ENCODE measurements around the gene RAB10. TPM values are rescaled to one million over a fixed set of nuclear protein-coding genes. Genes with fewer than 3 reads are reported as not detected.
"Not testable (repeated sequence)": the region's sequence is repeated elsewhere in the genome, so short reads cannot be mapped to it uniquely, and the experiment has no call there.

RAB10 gene
- total RNA-seq, 1 donor from 2014 or later = 61.7 TPM

GRCh38 chr2:26058390-26058789 is 24.5 kb downstream of the RAB10 start:
- no peak for DNase-seq

GRCh38 chr2:26059542-26059941 is 25.7 kb downstream of the RAB10 start:
- DNase-seq = no peak

GRCh38 chr2:26061539-26061938 is 27.7 kb downstream of the RAB10 start:
- DNase-seq = no peak

- DNase-seq = no peak
Observed at GRCh38 chr2:26064846-26065245, 31.0 kb downstream of the RAB10 start.

- no peak for DNase-seq
Observed at GRCh38 chr2:26067186-26067974, 33.5 kb downstream of the RAB10 start.

GRCh38 chr2:26067980-26068507 is 34.2 kb downstream of the RAB10 start:
- DNase-seq = no peak

- DNase-seq = peak; percentile 27
Observed at GRCh38 chr2:26068602-26069298, 34.9 kb downstream of the RAB10 start.

- no peak for DNase-seq
Observed at GRCh38 chr2:26070730-26071129, 36.8 kb downstream of the RAB10 start.

GRCh38 chr2:26072925-26073768 is 39.3 kb downstream of the RAB10 start:
- DNase-seq = no peak

- no peak for DNase-seq
Observed at GRCh38 chr2:26073830-26074229, 39.9 kb downstream of the RAB10 start.

- no peak for DNase-seq
Observed at GRCh38 chr2:26074676-26075075, 40.8 kb downstream of the RAB10 start.

GRCh38 chr2:26075173-26075572 is 41.3 kb downstream of the RAB10 start:
- DNase-seq = no peak

- DNase-seq = no peak
Observed at GRCh38 chr2:26076001-26076587, 42.2 kb downstream of the RAB10 start.

GRCh38 chr2:26077291-26077690 is 43.4 kb downstream of the RAB10 start:
- no peak for DNase-seq

GRCh38 chr2:26078939-26079338 is 45.1 kb downstream of the RAB10 start:
- no peak for DNase-seq

- DNase-seq = no peak
Observed at GRCh38 chr2:26080356-26080755, 46.5 kb downstream of the RAB10 start.

GRCh38 chr2:26080925-26081324 is 47.0 kb downstream of the RAB10 start:
- not testable (repeated sequence) for DNase-seq

- no peak for DNase-seq
Observed at GRCh38 chr2:26081556-26081955, 47.7 kb downstream of the RAB10 start.

GRCh38 chr2:26086155-26086637 is 52.3 kb downstream of the RAB10 start:
- DNase-seq = no peak

- DNase-seq = no peak
Observed at GRCh38 chr2:26086779-26087178, 52.9 kb downstream of the RAB10 start.

- DNase-seq = peak; percentile 14
Observed at GRCh38 chr2:26088038-26088643, 54.3 kb downstream of the RAB10 start.

GRCh38 chr2:26088931-26089330 is 55.0 kb downstream of the RAB10 start:
- DNase-seq = not testable (repeated sequence)

Measured in skin of body (tissue), 2 donors.